ENCODE measurements around the gene SOBP. TPM values are rescaled to one million over a fixed set of nuclear protein-coding genes. Genes with fewer than 3 reads are reported as not detected.

SOBP gene
- total RNA-seq, 4 donors from 2014 or later, result 3.8 to 32.5 (median 19.4) TPM

DNA sequence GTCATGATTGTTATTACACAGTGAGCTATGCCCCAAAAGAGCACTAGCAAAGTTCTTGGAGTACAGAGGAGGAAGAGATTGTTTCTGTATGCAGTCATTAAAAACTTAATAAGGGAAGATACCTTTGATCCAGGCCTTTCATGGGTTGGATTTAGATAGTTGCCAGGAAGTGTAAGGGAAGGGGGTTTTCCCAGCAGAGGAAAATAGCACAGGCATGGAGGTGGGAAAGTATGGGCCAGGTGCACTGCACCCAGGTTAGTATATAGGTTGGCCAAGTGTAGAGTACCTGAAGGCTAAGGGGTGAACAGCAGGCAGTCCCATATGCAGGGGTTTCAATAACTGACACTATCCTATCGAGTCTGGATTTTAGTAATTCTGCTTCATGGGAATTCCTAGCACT lies 101.4 kb downstream of the SOBP start:
- H3K36me3 ChIP-seq, result no peaks in the 10 kb centered on the region
- no peaks in the 10 kb centered on the region for H3K9me3 ChIP-seq
- no peak overlapping the region for H3K4me3 ChIP-seq
- DNase-seq (no peak), ATAC-seq (no peak)
- no peaks in the 10 kb centered on the region for H3K27me3 ChIP-seq
- no peak overlapping the region for H3K27ac ChIP-seq
- peaks cover 28% of the 10 kb centered on the region in 2 donors for H3K4me1 ChIP-seq
- in situ Hi-C loops (cut with MboI; ENCODE audit: low sequenced_read_pairs in 4 of 4), result no loop called here
- intact Hi-C loops (cut with DNase I; ENCODE audit: low total_unique reads), result no loop called here
- TF ChIP-seq POLR2A (IDR thresholded peaks at IDR 0.05), result no peak
- TF ChIP-seq, protein P1, sequence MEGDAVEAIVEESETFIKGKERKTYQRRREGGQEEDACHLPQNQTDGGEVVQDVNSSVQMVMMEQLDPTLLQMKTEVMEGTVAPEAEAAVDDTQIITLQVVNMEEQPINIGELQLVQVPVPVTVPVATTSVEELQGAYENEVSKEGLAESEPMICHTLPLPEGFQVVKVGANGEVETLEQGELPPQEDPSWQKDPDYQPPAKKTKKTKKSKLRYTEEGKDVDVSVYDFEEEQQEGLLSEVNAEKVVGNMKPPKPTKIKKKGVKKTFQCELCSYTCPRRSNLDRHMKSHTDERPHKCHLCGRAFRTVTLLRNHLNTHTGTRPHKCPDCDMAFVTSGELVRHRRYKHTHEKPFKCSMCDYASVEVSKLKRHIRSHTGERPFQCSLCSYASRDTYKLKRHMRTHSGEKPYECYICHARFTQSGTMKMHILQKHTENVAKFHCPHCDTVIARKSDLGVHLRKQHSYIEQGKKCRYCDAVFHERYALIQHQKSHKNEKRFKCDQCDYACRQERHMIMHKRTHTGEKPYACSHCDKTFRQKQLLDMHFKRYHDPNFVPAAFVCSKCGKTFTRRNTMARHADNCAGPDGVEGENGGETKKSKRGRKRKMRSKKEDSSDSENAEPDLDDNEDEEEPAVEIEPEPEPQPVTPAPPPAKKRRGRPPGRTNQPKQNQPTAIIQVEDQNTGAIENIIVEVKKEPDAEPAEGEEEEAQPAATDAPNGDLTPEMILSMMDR (IDR thresholded peaks at IDR 0.05 in 4 of 5, conservative IDR thresholded peaks at IDR 0.05 in 1 of 5), result no peak

DNA sequence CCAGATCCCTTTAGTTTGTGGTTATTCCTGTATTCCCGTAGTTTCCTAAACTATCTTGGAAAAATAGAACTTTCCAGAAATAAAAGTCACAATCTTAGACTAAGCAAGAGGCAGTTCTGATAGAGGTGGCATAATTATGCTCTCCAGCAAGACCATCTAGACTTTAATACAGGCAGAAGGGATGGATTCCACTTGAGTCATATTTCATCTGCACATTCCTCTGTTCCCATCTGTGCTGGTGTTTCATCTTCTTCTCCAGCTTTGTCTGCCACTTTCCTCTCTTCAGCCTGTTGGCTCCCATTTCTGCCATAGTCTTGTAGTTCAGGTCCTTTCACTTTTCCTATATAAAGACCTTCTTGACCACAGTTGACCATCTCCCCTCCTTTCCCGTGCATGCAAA lies 102.9 kb downstream of the SOBP start:
- Histone ChIP-seq H3K27ac (no peak overlapping the region), H3K4me3 (no peak overlapping the region), H3K4me1 (peaks cover 14 to 21% of the 10 kb centered on the region in 2 donors), H3K36me3 (no peaks in the 10 kb centered on the region), H3K9me3 (no peaks in the 10 kb centered on the region), H3K27me3 (no peaks in the 10 kb centered on the region)
- no peak for DNase-seq
- ATAC-seq, result no peak
- intact Hi-C loops (cut with DNase I; ENCODE audit: low total_unique reads), result no loop called here
- no peak for TF ChIP-seq POLR2A (IDR thresholded peaks at IDR 0.05)
- TF ChIP-seq, protein P1 (IDR thresholded peaks at IDR 0.05 in 4 of 5, conservative IDR thresholded peaks at IDR 0.05 in 1 of 5), result no peak
- in situ Hi-C loops (cut with MboI; ENCODE audit: low sequenced_read_pairs in 4 of 4), result no loop called here

DNA sequence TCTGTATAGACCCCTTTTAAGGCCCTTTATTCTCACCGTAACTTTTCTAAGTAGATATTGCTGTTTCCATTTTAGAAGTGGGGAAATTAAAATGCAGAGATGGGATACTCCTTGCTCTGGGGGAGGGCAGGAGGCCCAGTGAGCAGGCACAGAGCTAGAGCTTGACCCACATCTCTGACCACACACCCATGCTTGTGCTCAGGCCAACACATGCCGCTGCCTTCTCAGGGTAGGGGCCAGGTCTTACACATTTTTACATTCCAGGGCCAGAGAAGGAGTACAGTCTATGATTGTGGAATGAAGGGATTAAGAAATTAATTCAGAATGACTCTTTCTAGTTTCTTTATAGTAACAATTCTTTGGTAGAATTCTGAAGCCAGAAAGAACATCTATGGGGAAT lies 104.8 kb downstream of the SOBP start:
- in situ Hi-C loops (cut with MboI; ENCODE audit: low sequenced_read_pairs in 4 of 4), result no loop called here

DNA sequence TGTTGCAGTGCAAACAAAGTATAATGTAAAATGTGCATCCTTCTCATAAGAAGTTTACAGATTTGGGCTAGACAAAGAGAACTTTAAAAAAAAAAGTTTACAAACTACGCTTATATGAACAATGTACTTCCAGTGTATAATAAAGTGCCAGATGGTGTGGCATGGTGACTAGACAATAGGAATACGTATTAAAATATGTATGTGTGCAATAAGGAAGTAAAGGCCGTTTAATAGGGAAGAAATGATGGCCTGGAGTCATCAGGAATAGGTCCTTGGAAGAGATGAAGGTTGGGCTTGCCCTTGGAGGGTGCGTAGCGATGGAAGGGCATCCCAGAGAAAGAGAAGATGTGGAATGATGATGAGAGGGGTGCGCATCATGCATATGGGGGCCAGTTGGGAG lies 108.2 kb downstream of the SOBP start:
- in situ Hi-C loops (cut with MboI; ENCODE audit: low sequenced_read_pairs in 4 of 4), result no loop called here
- Histone ChIP-seq H3K9me3 (no peaks in the 10 kb centered on the region), H3K27me3 (no peaks in the 10 kb centered on the region), H3K4me1 (peaks cover 33 to 43% of the 10 kb centered on the region in 2 donors), H3K4me3 (no peak overlapping the region), H3K36me3 (no peaks in the 10 kb centered on the region), H3K27ac (no peak overlapping the region)
- intact Hi-C loops (cut with DNase I; ENCODE audit: low total_unique reads), result no loop called here
- no peak for DNase-seq
- TF ChIP-seq POLR2A (IDR thresholded peaks at IDR 0.05), result no peak
- TF ChIP-seq, protein P1 (IDR thresholded peaks at IDR 0.05 in 4 of 5, conservative IDR thresholded peaks at IDR 0.05 in 1 of 5), result no peak
- no peak for ATAC-seq

More for the DNA sequence above, 104.8 kb downstream of the SOBP start:
- H3K4me1 ChIP-seq, result peaks cover 11 to 23% of the 10 kb centered on the region in 2 donors
- DNase-seq, result no peak
- no peaks in the 10 kb centered on the region for H3K27me3 ChIP-seq
- no peaks in the 10 kb centered on the region for H3K36me3 ChIP-seq
- TF ChIP-seq POLR2A (IDR thresholded peaks at IDR 0.05), result no peak
- TF ChIP-seq, protein P1 (IDR thresholded peaks at IDR 0.05 in 4 of 5, conservative IDR thresholded peaks at IDR 0.05 in 1 of 5), result no peak
- no peaks in the 10 kb centered on the region for H3K9me3 ChIP-seq
- peak in 1 of 2 donors; percentile 45 for ATAC-seq
- H3K4me3 ChIP-seq, result no peak overlapping the region
- intact Hi-C loops (cut with DNase I; ENCODE audit: low total_unique reads), result no loop called here
- no peak overlapping the region for H3K27ac ChIP-seq

DNA sequence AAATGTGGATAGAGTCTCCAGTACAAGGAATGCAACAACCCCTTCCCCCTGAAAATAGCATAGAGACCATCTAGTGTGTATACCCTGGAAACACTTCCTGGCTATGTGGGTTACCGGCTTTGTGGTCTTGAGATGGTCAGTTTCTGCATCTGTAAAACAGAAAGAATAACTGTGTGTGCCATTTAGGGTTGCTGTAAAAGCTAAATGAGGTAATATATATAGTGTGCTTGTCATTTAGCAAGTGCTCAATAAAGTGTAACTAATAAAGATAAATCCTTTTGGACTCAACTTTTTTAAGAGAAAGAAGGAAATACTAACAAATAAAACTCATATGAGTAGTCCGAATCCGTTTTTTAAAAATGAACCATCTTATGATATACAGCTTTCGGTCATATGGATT lies 109.1 kb downstream of the SOBP start:
- in situ Hi-C loops (cut with MboI; ENCODE audit: low sequenced_read_pairs in 4 of 4), result no loop called here
- ATAC-seq, result no peak
- no peaks in the 10 kb centered on the region for H3K36me3 ChIP-seq
- H3K27me3 ChIP-seq, result no peaks in the 10 kb centered on the region
- DNase-seq, result no peak
- no peak for TF ChIP-seq POLR2A (IDR thresholded peaks at IDR 0.05)
- TF ChIP-seq, protein P1 (IDR thresholded peaks at IDR 0.05 in 4 of 5, conservative IDR thresholded peaks at IDR 0.05 in 1 of 5), result no peak
- intact Hi-C loops (cut with DNase I; ENCODE audit: low total_unique reads), result no loop called here
- no peaks in the 10 kb centered on the region for H3K9me3 ChIP-seq
- peaks cover 40 to 47% of the 10 kb centered on the region in 2 donors for H3K4me1 ChIP-seq
- H3K27ac ChIP-seq, result no peak overlapping the region
- no peak overlapping the region for H3K4me3 ChIP-seq

Data from gastrocnemius medialis (tissue), 4 donors.